SJCRH30 (cell line): Measurements from ENCODE around the gene FHL1. TPM values are rescaled to one million over a fixed set of nuclear protein-coding genes. Genes with fewer than 3 reads are reported as not detected.
A peak's percentile ranks its signal among the peaks of the same experiment; 100 is the strongest.

Experiments used
- DNase-seq, 2 experiments: peaks; one replicate each; pipeline ENCODE4 v3.0.0-alpha.2; 2015 to 2020
- H3K27ac ChIP-seq: fragments of 250-450 bp; sonication (Bioruptor Pico); 2 replicates; pipeline ENCODE4 v1.5.1; 2020; ENCODE audit warnings: mild to moderate bottlenecking, moderate library complexity
- H3K27me3 ChIP-seq: fragments of 250-450 bp; sonication (Bioruptor Pico); 2 replicates; pipeline ENCODE4 v1.5.1; 2020; ENCODE audit warnings: mild to moderate bottlenecking, moderate library complexity
- H3K36me3 ChIP-seq: fragments of 250-450 bp; sonication (Bioruptor Pico); 2 replicates; pipeline ENCODE4 v1.5.1; 2020; ENCODE audit warnings: mild to moderate bottlenecking, moderate library complexity
- H3K4me1 ChIP-seq: fragments of 250-450 bp; sonication (Bioruptor Pico); 2 replicates; pipeline ENCODE4 v1.5.1; 2020; ENCODE audit warnings: mild to moderate bottlenecking, moderate library complexity
- H3K4me3 ChIP-seq: fragments of 250-450 bp; sonication (Bioruptor Pico); 2 replicates; pipeline ENCODE4 v1.5.1; 2020; ENCODE audit warnings: mild to moderate bottlenecking, moderate library complexity
- H3K9me3 ChIP-seq: fragments of 250-450 bp; sonication (Bioruptor Pico); replicated peaks from 2 replicates; pipeline ENCODE4 v1.5.1; 2020; ENCODE audit warnings: mild to moderate bottlenecking, moderate library complexity
- total RNA-seq: library from RNA; depleted of rRNA; stranded (reverse); fragments of >200 nt; shearing (Covaris generic); gene quantifications from 2 replicates; pipeline ENCODE4 v1.2.3, GENCODE V29; 2014

The FHL1 gene
- total RNA-seq, 1 experiment from 2014 or later = 55.7 TPM

- H3K9me3 ChIP-seq = no peaks in the 10 kb centered on the region
- H3K36me3 ChIP-seq = no peaks in the 10 kb centered on the region
- DNase-seq = no peak
- no peak overlapping the region for H3K27ac ChIP-seq
- H3K4me3 ChIP-seq = no peak overlapping the region
- H3K4me1 ChIP-seq = no peaks in the 10 kb centered on the region
- no peaks in the 10 kb centered on the region for H3K27me3 ChIP-seq
These were observed 18.6 kb upstream of the FHL1 start for GRCh38 chrX:136128743-136129142.

GRCh38 chrX:136130931-136131833 lies 16.2 kb upstream of the FHL1 start:
- Histone ChIP-seq H3K4me3 (no peak overlapping the region), H3K9me3 (no peaks in the 10 kb centered on the region), H3K36me3 (no peaks in the 10 kb centered on the region), H3K4me1 (no peaks in the 10 kb centered on the region), H3K27me3 (no peaks in the 10 kb centered on the region), H3K27ac (no peak overlapping the region)
- DNase-seq = peak; percentile 7 to 38

- Histone ChIP-seq H3K4me3 (no peak overlapping the region), H3K36me3 (no peaks in the 10 kb centered on the region), H3K9me3 (no peaks in the 10 kb centered on the region), H3K27me3 (no peaks in the 10 kb centered on the region), H3K27ac (no peak overlapping the region), H3K4me1 (no peaks in the 10 kb centered on the region)
- no peak for DNase-seq
These were observed 8.4 kb upstream of the FHL1 start for GRCh38 chrX:136138939-136139338.

GRCh38 chrX:136141569-136141968 lies 5.8 kb upstream of the FHL1 start:
- no peaks in the 10 kb centered on the region for H3K4me1 ChIP-seq
- no peaks in the 10 kb centered on the region for H3K27me3 ChIP-seq
- H3K36me3 ChIP-seq = no peaks in the 10 kb centered on the region
- no peak overlapping the region for H3K27ac ChIP-seq
- DNase-seq = no peak
- no peak overlapping the region for H3K4me3 ChIP-seq
- H3K9me3 ChIP-seq = no peaks in the 10 kb centered on the region

GRCh38 chrX:136142592-136142991 lies 4.7 kb upstream of the FHL1 start:
- Histone ChIP-seq H3K36me3 (no peaks in the 10 kb centered on the region), H3K27me3 (no peaks in the 10 kb centered on the region), H3K9me3 (no peaks in the 10 kb centered on the region)

GRCh38 chrX:136143711-136144110 lies 3.6 kb upstream of the FHL1 start:
- no peak overlapping the region for H3K4me3 ChIP-seq
- H3K9me3 ChIP-seq = no peaks in the 10 kb centered on the region
- no peak overlapping the region for H3K27ac ChIP-seq
- no peaks in the 10 kb centered on the region for H3K36me3 ChIP-seq
- no peak for DNase-seq
- no peaks in the 10 kb centered on the region for H3K4me1 ChIP-seq
- H3K27me3 ChIP-seq = no peaks in the 10 kb centered on the region

More at GRCh38 chrX:136142592-136142991, 4.7 kb upstream of the FHL1 start:
- no peak overlapping the region for H3K27ac ChIP-seq
- DNase-seq = no peak
- no peaks in the 10 kb centered on the region for H3K4me1 ChIP-seq
- no peak overlapping the region for H3K4me3 ChIP-seq

GRCh38 chrX:136146614-136147314 lies 569 bp upstream of the FHL1 start:
- H3K4me3 ChIP-seq = peak overlapping the region; percentile 81
- peak; percentile 22 to 36 for DNase-seq
- no peaks in the 10 kb centered on the region for H3K27me3 ChIP-seq
- H3K9me3 ChIP-seq = no peaks in the 10 kb centered on the region
- no peaks in the 10 kb centered on the region for H3K4me1 ChIP-seq
- no peaks in the 10 kb centered on the region for H3K36me3 ChIP-seq
- H3K27ac ChIP-seq = peak overlapping the region; percentile 27; the same call in 1 of the 2 replicates

- no peaks in the 10 kb centered on the region for H3K4me1 ChIP-seq
- peak in 1 of 2 experiments; percentile 7 for DNase-seq
- no peaks in the 10 kb centered on the region for H3K36me3 ChIP-seq
- H3K4me3 ChIP-seq = peak overlapping the region; percentile 81
- no peaks in the 10 kb centered on the region for H3K9me3 ChIP-seq
- H3K27me3 ChIP-seq = no peaks in the 10 kb centered on the region
- no peak overlapping the region for H3K27ac ChIP-seq
These were observed 643 bp downstream of the FHL1 start for GRCh38 chrX:136147976-136148375.

GRCh38 chrX:136148391-136148790 lies 1.1 kb downstream of the FHL1 start:
- H3K27ac ChIP-seq = no peak overlapping the region
- H3K9me3 ChIP-seq = no peaks in the 10 kb centered on the region
- H3K27me3 ChIP-seq = no peaks in the 10 kb centered on the region
- H3K4me1 ChIP-seq = no peaks in the 10 kb centered on the region
- no peak overlapping the region for H3K4me3 ChIP-seq
- no peak for DNase-seq
- H3K36me3 ChIP-seq = no peaks in the 10 kb centered on the region

GRCh38 chrX:136154998-136155397 lies 7.7 kb downstream of the FHL1 start:
- no peak for DNase-seq
- no peaks in the 10 kb centered on the region for H3K36me3 ChIP-seq
- no peaks in the 10 kb centered on the region for H3K9me3 ChIP-seq
- no peak overlapping the region for H3K27ac ChIP-seq
- no peaks in the 10 kb centered on the region for H3K27me3 ChIP-seq
- H3K4me1 ChIP-seq = peaks cover 5% of the 10 kb centered on the region
- H3K4me3 ChIP-seq = no peak overlapping the region

- Histone ChIP-seq H3K36me3 (no peaks in the 10 kb centered on the region), H3K9me3 (no peaks in the 10 kb centered on the region), H3K27me3 (no peaks in the 10 kb centered on the region), H3K4me3 (no peak overlapping the region), H3K4me1 (peaks cover 5% of the 10 kb centered on the region), H3K27ac (peak overlapping the region; percentile 62)
- no peak for DNase-seq
These were observed 9.3 kb downstream of the FHL1 start for GRCh38 chrX:136156560-136157117.

GRCh38 chrX:136157187-136157586 lies 9.9 kb downstream of the FHL1 start:
- H3K27ac ChIP-seq = peak overlapping the region; percentile 62
- H3K9me3 ChIP-seq = no peaks in the 10 kb centered on the region
- H3K36me3 ChIP-seq = no peaks in the 10 kb centered on the region
- H3K4me3 ChIP-seq = peak overlapping the region; percentile 14; the same call in 1 of the 2 replicates
- DNase-seq = peak in 1 of 2 experiments; percentile 43
- no peaks in the 10 kb centered on the region for H3K27me3 ChIP-seq
- H3K4me1 ChIP-seq = peaks cover 5% of the 10 kb centered on the region

- DNase-seq = no peak
- no peak overlapping the region for H3K27ac ChIP-seq
- no peaks in the 10 kb centered on the region for H3K36me3 ChIP-seq
- no peak overlapping the region for H3K4me3 ChIP-seq
- peaks cover 5% of the 10 kb centered on the region for H3K4me1 ChIP-seq
- H3K27me3 ChIP-seq = no peaks in the 10 kb centered on the region
- H3K9me3 ChIP-seq = no peaks in the 10 kb centered on the region
These were observed 11.4 kb downstream of the FHL1 start for GRCh38 chrX:136158685-136159084.

GRCh38 chrX:136159611-136160025 lies 12.3 kb downstream of the FHL1 start:
- no peak overlapping the region for H3K27ac ChIP-seq
- no peaks in the 10 kb centered on the region for H3K36me3 ChIP-seq
- no peak for DNase-seq
- H3K4me1 ChIP-seq = peaks cover 5% of the 10 kb centered on the region
- no peaks in the 10 kb centered on the region for H3K9me3 ChIP-seq
- no peaks in the 10 kb centered on the region for H3K27me3 ChIP-seq
- no peak overlapping the region for H3K4me3 ChIP-seq
